GM19240 (cell line): ENCODE results near the gene F8A2.
"Not testable (repeated sequence)": the region's sequence is repeated elsewhere in the genome, so short reads cannot be mapped to it uniquely, and the experiment has no call there.

ENCODE experiments used
- DNase-seq: peaks from one replicate; pipeline ENCODE4 v3.0.0; 2011; ENCODE audit warnings: low spot score; ENCODE audit not compliant: insufficient read length

Gene F8A2

DNA sequence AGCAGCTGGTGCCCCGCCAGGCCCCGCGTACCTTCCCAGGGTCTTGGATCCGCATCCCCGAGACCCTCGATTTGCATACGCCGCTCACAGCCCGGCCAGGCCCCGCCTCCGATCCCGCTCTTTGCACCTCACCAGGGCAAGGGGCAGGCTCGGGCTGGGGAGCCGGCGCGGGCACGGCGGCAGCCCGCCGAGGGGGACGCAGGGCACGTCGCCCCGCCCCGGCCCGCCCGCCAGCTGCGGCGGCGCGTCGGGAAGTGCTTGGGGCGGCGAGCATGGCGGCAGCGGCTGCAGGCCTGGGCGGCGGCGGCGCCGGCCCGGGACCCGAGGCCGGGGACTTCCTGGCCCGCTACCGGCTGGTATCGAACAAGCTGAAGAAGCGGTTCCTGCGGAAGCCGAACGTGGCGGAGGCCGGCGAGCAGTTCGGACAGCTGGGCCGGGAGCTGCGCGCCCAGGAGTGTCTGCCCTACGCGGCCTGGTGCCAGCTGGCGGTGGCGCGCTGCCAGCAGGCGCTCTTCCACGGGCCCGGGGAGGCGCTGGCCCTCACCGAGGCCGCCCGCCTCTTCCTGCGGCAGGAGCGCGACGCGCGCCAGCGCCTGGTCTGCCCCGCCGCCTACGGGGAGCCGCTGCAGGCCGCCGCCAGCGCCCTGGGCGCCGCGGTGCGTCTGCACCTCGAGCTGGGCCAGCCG lies at the start of gene F8A2:
TSS of gene F8A2 (plus strand) at position 253 of the 686 bp plus-strand sequence. CDS start at position 273, 20 bp downstream.
- not testable (repeated sequence) for DNase-seq

DNA sequence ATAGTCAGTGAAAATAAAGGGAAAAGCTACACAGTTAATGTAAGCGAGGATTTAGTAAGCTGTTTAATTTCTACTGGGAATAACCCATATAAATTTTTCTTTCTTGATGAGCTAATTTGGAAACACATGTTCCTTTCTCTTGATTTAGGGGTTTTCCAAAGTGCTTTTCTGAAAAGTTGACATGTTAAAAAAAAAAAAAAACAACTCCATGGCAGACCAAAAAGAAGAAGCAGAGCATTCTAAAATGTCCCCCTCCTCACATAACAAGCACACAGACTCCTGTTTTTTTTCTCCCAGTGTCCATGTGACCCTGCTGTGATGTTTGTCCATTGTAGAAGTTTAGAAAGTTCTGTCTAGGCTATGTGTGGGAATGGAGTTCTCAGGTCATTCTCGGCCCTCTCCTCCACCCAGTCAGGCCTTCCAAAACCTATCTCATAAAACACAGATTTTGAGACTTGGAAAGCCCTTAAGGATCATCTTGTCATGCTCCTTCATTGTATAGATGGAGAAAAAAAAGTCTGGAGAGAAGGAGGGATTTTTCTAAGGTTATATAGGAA lies 48.3 kb upstream of the F8A2 start:
- DNase-seq, result no peak

- no peak for DNase-seq
These were observed 47.2 kb upstream of the F8A2 start, which contains the start of gene CLIC2 for GRCh38 chrX:155334486-155335336. Gene CLIC2, minus strand, starts transcription at chrX:155334614. Its CDS starts 187 bp downstream, at chrX:155334427.

DNA sequence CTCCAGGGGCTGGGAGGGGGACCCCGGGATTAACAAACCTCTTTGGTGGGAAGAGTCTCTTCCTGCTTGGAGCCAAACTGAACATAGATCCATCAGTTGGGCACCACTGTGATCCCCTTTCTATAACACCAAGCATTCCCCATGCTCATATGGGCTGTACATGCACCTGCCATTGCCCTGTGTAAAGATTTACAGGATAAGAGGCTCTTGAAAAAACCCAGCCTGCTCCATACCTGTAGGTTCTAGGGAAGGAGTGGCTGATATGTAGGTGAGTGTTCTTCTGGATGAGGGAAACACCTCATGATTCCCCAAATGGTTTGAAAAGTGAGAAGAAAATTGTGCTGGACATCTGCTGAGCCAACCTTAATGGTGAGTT lies 46.6 kb upstream of the F8A2 start:
- not testable (repeated sequence) for DNase-seq

DNA sequence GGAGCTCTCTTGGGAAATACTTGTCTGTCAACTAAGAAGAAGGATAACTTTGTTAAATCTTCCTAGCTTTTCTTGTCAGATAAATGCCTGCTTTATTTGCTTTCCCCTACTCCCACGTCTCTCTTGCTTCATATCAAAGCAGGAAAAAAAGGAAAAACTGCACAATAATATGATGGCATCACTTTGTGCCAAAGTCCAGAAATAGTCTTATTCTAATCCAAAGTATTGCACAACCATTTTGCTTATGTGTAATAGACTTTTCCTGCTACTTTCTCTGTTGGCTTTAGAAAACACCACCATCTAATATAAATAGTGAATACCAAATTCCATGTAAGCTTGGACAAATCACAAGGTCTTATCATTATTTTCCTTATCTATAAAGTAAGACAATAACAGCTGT lies 36.2 kb upstream of the F8A2 start:
- not testable (repeated sequence) for DNase-seq

GRCh38 chrX:155349448-155349847 lies 32.4 kb upstream of the F8A2 start:
- not testable (repeated sequence) for DNase-seq

- DNase-seq, result not testable (repeated sequence)
These were observed 18.2 kb upstream of the F8A2 start for GRCh38 chrX:155363712-155364111.

- DNase-seq, result not testable (repeated sequence)
These were observed 8.0 kb upstream of the F8A2 start for GRCh38 chrX:155373777-155374458.

DNA sequence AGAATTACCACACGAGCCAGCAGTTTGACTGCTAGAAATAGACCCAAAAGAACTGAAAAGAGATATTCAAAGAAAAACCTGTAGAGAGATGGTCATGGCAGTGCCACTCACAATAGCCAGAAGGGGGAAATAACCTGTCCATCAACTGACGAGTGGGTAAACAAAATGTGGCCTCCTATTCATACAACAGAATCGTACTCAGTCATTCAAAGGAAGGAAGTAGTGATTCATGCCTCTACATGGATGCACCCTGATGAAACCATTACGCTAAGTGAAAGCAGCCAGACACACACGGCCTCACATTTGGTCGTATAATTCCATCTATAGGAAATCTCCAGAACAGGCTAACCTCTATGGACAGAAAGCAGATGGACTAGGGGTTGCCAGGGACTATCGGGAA lies 2.1 kb upstream of the F8A2 start:
- DNase-seq, result not testable (repeated sequence)

- DNase-seq, result not testable (repeated sequence)
These were observed 653 bp downstream of the F8A2 start for GRCh38 chrX:155382529-155382967.

DNA sequence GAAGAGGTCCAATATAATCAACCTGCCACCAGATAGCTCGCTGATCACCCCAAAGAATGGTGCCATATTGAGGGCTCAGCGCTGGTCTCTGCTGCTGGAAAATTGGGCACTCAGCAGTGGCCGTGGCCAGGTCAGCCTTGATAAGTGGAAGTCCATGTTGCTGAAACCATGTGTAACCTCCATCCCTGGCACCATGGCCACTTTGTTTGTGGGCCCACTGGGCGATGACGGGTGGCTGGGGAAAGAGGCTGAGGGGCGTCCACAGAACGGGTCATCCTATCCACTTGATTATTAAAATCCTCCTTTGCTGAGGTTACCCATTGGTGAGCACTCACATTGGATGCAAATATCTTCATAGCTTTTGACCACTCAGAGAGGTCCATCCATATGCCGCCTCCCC lies 7.7 kb downstream of the F8A2 start:
- no peak for DNase-seq

DNA sequence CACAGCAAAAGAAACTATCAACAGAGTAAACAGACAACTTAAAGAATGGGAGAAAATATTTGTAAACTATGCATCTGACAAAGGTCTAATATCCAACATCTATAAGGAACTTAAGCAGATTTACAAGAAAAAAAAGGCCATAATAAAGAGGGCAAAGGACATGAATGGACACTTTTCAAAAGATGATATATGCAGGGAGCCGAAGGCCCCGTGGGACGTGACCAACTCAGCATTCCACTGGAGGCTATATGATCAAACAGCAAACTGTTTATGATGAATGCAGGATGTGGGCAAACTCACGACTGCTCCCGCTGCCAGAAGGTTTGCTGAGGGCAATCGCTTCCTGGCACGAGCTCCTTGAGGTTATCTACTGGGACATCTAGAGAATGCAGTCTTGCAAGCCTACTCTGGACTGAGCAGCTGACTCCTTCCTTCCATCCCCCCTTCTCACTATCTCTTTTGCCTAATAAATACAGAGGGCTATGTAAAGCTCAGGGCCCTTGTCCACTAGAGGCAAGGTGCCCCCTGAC lies 12.9 kb downstream of the F8A2 start:
- not testable (repeated sequence) for DNase-seq

DNA sequence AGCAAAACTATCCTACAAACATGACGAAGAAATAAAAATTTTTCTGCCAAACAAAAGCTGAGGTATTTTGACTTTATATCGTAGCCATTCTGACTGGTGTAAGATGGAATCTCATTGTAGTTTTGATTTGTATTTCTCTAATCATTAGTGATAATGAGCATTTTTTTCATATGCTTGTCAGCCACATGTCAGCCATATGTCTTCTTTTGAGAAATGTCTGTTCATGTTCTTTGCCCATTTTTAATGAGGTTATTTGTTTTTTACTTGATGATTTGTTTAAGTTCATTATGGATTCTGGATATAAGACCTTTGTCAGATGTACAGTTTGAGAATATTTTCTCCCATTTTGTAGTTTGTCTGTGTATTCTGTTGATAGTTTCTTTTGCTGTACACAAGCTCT lies 24.5 kb downstream of the F8A2 start:
- DNase-seq, result no peak

- no peak for DNase-seq
These were observed 35.9 kb downstream of the F8A2 start for GRCh38 chrX:155417769-155418168.
